Measurements from ENCODE around the gene NARF. TPM values are rescaled to one million over a fixed set of nuclear protein-coding genes. Genes with fewer than 3 reads are reported as not detected.
"Not testable (repeated sequence)": the region's sequence is repeated elsewhere in the genome, so short reads cannot be mapped to it uniquely, and the experiment has no call there.

The NARF gene
- total RNA-seq, 1 experiment from 2014 or later = 24.9 TPM

GRCh38 chr17:82490512-82491195 is 32.1 kb downstream of the NARF start:
- in situ Hi-C loops (cut with HindIII; ENCODE audit: low pct_unique_long_range_greater_than_20kb, low sequenced_read_pairs) = no loop called here
- DNase-seq (ENCODE audit: low read depth) = no peak

GRCh38 chr17:82491196-82491530 is 32.6 kb downstream of the NARF start:
- in situ Hi-C loops (cut with HindIII; ENCODE audit: low pct_unique_long_range_greater_than_20kb, low sequenced_read_pairs) = no loop called here
- DNase-seq (ENCODE audit: low read depth) = no peak

GRCh38 chr17:82491533-82491932 is 33.0 kb downstream of the NARF start:
- in situ Hi-C loops (cut with HindIII; ENCODE audit: low pct_unique_long_range_greater_than_20kb, low sequenced_read_pairs) = no loop called here
- DNase-seq (ENCODE audit: low read depth) = no peak

- in situ Hi-C loops (cut with HindIII; ENCODE audit: low pct_unique_long_range_greater_than_20kb, low sequenced_read_pairs) = no loop called here
- peak; percentile 30 for DNase-seq (ENCODE audit: low read depth)
Observed at GRCh38 chr17:82492643-82493225, 34.2 kb downstream of the NARF start.

GRCh38 chr17:82493226-82493781 is 34.8 kb downstream of the NARF start:
- peak; percentile 39 for DNase-seq (ENCODE audit: low read depth)

GRCh38 chr17:82494236-82495055 is 35.9 kb downstream of the NARF start:
- in situ Hi-C loops (cut with HindIII; ENCODE audit: low pct_unique_long_range_greater_than_20kb, low sequenced_read_pairs) = no loop called here

More at GRCh38 chr17:82493226-82493781, 34.8 kb downstream of the NARF start:
- in situ Hi-C loops (cut with HindIII; ENCODE audit: low pct_unique_long_range_greater_than_20kb, low sequenced_read_pairs) = no loop called here

GRCh38 chr17:82495844-82496528 is 37.4 kb downstream of the NARF start:
- in situ Hi-C loops (cut with HindIII; ENCODE audit: low pct_unique_long_range_greater_than_20kb, low sequenced_read_pairs) = no loop called here

More at GRCh38 chr17:82494236-82495055, 35.9 kb downstream of the NARF start:
- DNase-seq (ENCODE audit: low read depth) = peak; percentile 97

GRCh38 chr17:82496529-82497434 is 38.2 kb downstream of the NARF start:
- DNase-seq (ENCODE audit: low read depth) = peak; percentile 88

More at GRCh38 chr17:82495844-82496528, 37.4 kb downstream of the NARF start:
- DNase-seq (ENCODE audit: low read depth) = peak; percentile 62

GRCh38 chr17:82497483-82498405 is 39.2 kb downstream of the NARF start:
- DNase-seq (ENCODE audit: low read depth) = peak; percentile 58

More at GRCh38 chr17:82496529-82497434, 38.2 kb downstream of the NARF start:
- in situ Hi-C loops (cut with HindIII; ENCODE audit: low pct_unique_long_range_greater_than_20kb, low sequenced_read_pairs) = no loop called here

GRCh38 chr17:82502207-82502606 is 43.7 kb downstream of the NARF start:
- DNase-seq (ENCODE audit: low read depth) = no peak
- in situ Hi-C loops (cut with HindIII; ENCODE audit: low pct_unique_long_range_greater_than_20kb, low sequenced_read_pairs) = no loop called here

More at GRCh38 chr17:82497483-82498405, 39.2 kb downstream of the NARF start:
- in situ Hi-C loops (cut with HindIII; ENCODE audit: low pct_unique_long_range_greater_than_20kb, low sequenced_read_pairs) = no loop called here

GRCh38 chr17:82503094-82503727 is 44.7 kb downstream of the NARF start:
- in situ Hi-C loops (cut with HindIII; ENCODE audit: low pct_unique_long_range_greater_than_20kb, low sequenced_read_pairs) = no loop called here
- DNase-seq (ENCODE audit: low read depth) = no peak

GRCh38 chr17:82503728-82504308 is 45.3 kb downstream of the NARF start:
- no peak for DNase-seq (ENCODE audit: low read depth)
- in situ Hi-C loops (cut with HindIII; ENCODE audit: low pct_unique_long_range_greater_than_20kb, low sequenced_read_pairs) = no loop called here

- in situ Hi-C loops (cut with HindIII; ENCODE audit: low pct_unique_long_range_greater_than_20kb, low sequenced_read_pairs) = no loop called here
Observed at GRCh38 chr17:82505296-82505695, 46.8 kb downstream of the NARF start.

GRCh38 chr17:82506402-82506801 is 47.9 kb downstream of the NARF start:
- peak; percentile 37 for DNase-seq (ENCODE audit: low read depth)
- in situ Hi-C loops (cut with HindIII; ENCODE audit: low pct_unique_long_range_greater_than_20kb, low sequenced_read_pairs) = not testable (repeated sequence)

More at GRCh38 chr17:82505296-82505695, 46.8 kb downstream of the NARF start:
- no peak for DNase-seq (ENCODE audit: low read depth)

- DNase-seq (ENCODE audit: low read depth) = no peak
- in situ Hi-C loops (cut with HindIII; ENCODE audit: low pct_unique_long_range_greater_than_20kb, low sequenced_read_pairs) = no loop called here
Observed at GRCh38 chr17:82507631-82508175, 49.2 kb downstream of the NARF start.

Data from Caki2 (cell line).